ENCODE data around the gene ITGA1. TPM values are rescaled to one million over a fixed set of nuclear protein-coding genes. Genes with fewer than 3 reads are reported as not detected.
A peak's percentile ranks its signal among the peaks of the same experiment; 100 is the strongest.

ITGA1 gene
- total RNA-seq, 1 donor, result 104 TPM

DNA sequence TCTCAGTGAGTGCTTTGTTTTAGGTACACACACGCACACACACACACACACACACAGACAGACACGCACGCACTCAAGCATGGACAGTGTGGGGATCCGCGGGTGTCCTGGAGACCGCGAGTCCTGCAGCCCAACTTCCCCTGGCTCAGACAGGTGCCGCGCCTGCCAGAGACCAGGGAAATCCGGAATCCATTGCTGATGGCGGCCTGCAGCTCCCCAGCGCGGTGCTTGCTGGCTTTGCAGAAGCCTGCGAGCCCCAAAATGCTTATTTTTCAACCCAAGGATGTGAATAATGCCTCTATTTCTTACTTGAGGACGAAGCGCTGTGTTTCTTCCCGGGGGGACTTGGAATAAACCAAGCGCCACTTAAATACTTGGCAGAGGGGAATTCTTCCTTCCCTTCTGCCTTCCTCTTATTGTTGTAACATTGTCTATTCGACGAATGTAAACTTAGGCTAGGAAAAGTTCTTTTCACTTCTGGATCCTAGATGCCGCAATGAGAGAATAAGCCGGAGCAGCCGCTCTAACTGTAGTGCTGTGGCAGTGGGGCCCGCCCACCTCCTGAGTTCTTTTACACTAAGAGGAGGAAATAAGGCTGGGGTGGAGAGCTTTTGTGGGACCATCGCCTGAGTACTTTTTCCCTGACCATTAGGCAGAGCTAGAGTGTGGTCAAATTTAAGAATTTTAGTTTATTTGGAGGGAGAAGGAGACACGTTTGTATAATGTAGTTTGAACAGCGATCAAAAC is 202.2 kb downstream of the ITGA1 start:
- DNase-seq (ENCODE audit: low read depth), result peak; percentile 66
- peak; percentile 33 for TF ChIP-seq CTCF (IDR thresholded peaks at IDR 0.05; ENCODE audit: insufficient read depth, low read depth, low read length)
- peak overlapping the region; percentile 81 for H3K4me3 ChIP-seq (ENCODE audit: low read depth, low read length)

DNA sequence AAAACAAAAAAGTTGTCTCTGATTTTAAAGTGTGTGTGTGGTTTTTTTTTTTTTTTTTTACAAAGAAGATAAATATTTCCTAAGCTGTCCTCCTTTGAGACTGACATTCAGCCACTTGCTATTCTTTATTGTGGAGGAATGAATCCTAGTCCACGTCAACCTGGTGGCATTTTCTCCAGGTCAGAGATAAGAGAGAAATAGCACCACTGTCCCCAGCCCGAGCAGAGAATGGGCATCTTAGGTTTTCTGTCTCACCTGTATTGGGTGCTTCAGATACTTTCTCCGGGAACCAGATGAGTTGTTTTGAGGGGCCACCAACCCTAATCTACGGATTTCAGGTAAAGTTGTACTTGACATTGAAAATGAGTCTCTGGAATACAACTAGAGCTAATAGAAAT is 202.8 kb downstream of the ITGA1 start:
- no peak for TF ChIP-seq CTCF (IDR thresholded peaks at IDR 0.05; ENCODE audit: insufficient read depth, low read depth, low read length)

DNA sequence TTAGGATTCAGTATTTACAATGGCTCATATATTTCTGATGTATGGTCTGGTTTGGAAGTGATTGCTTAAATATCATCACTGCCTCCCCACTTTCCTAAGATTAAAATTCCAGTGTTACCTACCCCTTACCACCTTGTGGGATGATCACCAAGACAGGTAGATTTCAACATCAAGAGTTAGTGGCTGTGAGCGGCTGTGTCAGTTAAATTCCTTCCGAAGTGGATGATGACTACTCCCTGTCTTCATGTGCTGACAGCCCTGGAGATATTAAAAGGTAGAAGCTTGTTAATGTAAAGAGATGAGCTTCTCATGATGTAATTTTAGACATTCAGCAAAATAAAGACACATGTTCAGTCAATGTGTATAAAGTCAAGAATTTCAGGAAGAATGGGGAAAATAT is 205.7 kb downstream of the ITGA1 start:
- TF ChIP-seq CTCF (IDR thresholded peaks at IDR 0.05; ENCODE audit: insufficient read depth, low read depth, low read length), result no peak
- no peak for DNase-seq (ENCODE audit: low read depth)

More for the DNA sequence above, 202.8 kb downstream of the ITGA1 start:
- peak overlapping the region; percentile 81 for H3K4me3 ChIP-seq (ENCODE audit: low read depth, low read length)
- DNase-seq (ENCODE audit: low read depth), result no peak

GRCh38 chr5:52994266-52994665 is 206.6 kb downstream of the ITGA1 start:
- H3K4me3 ChIP-seq (ENCODE audit: low read depth, low read length), result no peak overlapping the region
- no peak for DNase-seq (ENCODE audit: low read depth)
- TF ChIP-seq CTCF (IDR thresholded peaks at IDR 0.05; ENCODE audit: insufficient read depth, low read depth, low read length), result no peak

More for the DNA sequence above, 205.7 kb downstream of the ITGA1 start:
- H3K4me3 ChIP-seq (ENCODE audit: low read depth, low read length), result no peak overlapping the region

DNA sequence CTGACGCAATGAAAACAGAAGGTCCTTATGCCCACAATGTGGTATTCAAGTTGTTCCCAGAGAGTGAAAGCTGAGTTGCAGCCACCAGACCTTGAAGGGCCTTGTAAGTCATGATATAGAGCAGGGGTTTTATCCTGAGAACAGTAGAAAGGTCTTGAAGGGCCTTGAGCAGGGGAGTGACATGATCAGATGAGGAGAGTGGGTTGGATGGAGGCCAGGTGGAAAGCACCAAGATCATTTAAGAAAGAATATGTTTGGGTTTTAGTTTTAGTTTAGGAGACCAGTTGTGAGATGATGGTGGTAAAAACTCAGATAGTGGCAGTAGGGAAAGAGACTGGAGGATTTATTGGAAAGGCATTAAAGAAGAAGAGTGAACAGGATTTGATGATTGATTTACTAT is 207.4 kb downstream of the ITGA1 start:
- DNase-seq (ENCODE audit: low read depth), result no peak
- no peak for TF ChIP-seq CTCF (IDR thresholded peaks at IDR 0.05; ENCODE audit: insufficient read depth, low read depth, low read length)
- H3K4me3 ChIP-seq (ENCODE audit: low read depth, low read length), result no peak overlapping the region

DNA sequence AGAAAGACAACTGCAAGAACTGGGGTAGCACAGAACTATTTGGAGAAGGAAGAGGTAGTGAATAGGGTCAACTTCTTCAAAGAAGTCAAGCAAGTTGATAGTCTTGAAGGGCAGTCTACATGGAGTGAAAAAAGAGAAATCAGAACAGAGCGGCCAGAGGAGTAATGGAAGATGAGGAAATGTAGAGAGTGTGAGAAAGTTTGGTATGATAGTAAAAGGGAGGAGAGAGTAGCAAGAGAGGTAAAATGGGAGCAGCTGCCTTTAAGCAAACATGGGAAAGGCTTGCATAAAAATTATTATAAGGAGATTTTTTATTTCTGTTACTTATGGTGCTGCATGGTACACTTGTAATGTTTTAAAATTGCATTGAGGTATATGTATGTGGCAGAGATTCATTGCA is 208.2 kb downstream of the ITGA1 start:
- no peak for TF ChIP-seq CTCF (IDR thresholded peaks at IDR 0.05; ENCODE audit: insufficient read depth, low read depth, low read length)
- no peak for DNase-seq (ENCODE audit: low read depth)
- no peak overlapping the region for H3K4me3 ChIP-seq (ENCODE audit: low read depth, low read length)

DNA sequence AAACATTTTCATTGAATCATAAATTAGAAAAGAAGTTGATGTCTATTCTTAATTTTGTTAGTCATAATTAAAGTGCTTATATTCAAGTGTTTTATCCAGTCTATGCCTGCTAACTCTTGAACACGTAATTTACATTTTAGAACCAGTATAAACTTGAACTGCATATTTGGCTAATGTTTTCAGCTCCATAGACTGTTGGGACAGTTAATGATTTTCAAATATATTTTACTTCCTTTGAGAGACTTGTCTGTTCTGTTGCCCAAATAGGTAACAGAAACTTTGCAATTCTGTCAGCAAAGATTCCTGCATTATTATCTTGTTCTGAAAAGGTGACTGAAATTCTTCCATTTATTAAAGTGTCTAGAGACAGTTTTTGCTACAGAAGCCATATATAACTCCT is 209.3 kb downstream of the ITGA1 start:
- TF ChIP-seq CTCF (IDR thresholded peaks at IDR 0.05; ENCODE audit: insufficient read depth, low read depth, low read length), result no peak
- no peak for DNase-seq (ENCODE audit: low read depth)
- no peak overlapping the region for H3K4me3 ChIP-seq (ENCODE audit: low read depth, low read length)

All from fibroblast of villous mesenchyme (primary cell).